K562 (cell line): Measurements from ENCODE around the gene PLEKHA6. TPM values are rescaled to one million over a fixed set of nuclear protein-coding genes. Genes with fewer than 3 reads are reported as not detected.

Source experiments
- BACH1 ChIP-seq: fragments of 200-800 bp; sonication (Bioruptor generic); IDR thresholded peaks from 2 replicates; pipeline ENCODE4 v1.6.1; 2016; ENCODE audit warnings: missing genetic modification characterization, missing compliant biosample characterization
- BRCA1 ChIP-seq, 2 experiments: fragments of 450-650 bp in 1 of 2; sonication (generic) in 1 of 2; formaldehyde crosslinking in 1 of 2; IDR thresholded peaks; 2 replicates each; pipeline versions ENCODE4 v1.5.0 to v1.6.1; 2017 to 2020; ENCODE audit warnings: mild to moderate bottlenecking in 1 of 2, missing genetic modification reagents in 1 of 2
- FOXA1 ChIP-seq: fragments of 450-650 bp; IDR thresholded peaks from 2 replicates; pipeline ENCODE4 v1.6.1; 2016; ENCODE audit warnings: mild to moderate bottlenecking, borderline replicate concordance
- GTF2E2 ChIP-seq: fragments of 200-800 bp; sonication (Bioruptor generic); IDR thresholded peaks from 2 replicates; pipeline ENCODE4 v1.6.1; 2016; ENCODE audit warnings: missing genetic modification characterization, missing compliant biosample characterization
- KLF6 ChIP-seq: fragments of 250-450 bp; sonication (Bioruptor Pico); IDR thresholded peaks from 2 replicates; pipeline ENCODE4 v1.4.0; 2020; ENCODE audit warnings: mild to moderate bottlenecking, moderate library complexity, borderline replicate concordance
- MCM5 ChIP-seq: fragments of 450-650 bp; IDR thresholded peaks from 2 replicates; pipeline ENCODE4 v1.6.1; 2016; ENCODE audit warnings: low read depth
- RB1 ChIP-seq: fragments of 450-650 bp; IDR thresholded peaks from 2 replicates; pipeline ENCODE4 v1.6.1; 2017; ENCODE audit warnings: low read depth, mild to moderate bottlenecking
- polyA plus RNA-seq, 8 experiments: library from polyadenylated mRNA; depleted of rRNA in 4 of 8; stranded (reverse) in 5 of 8; unstranded in 3 of 8; fragments of >200 nt; fragmentation: Nextera tagmentation in 2 of 8; fragmentation: Illumina TruSeq in 1 of 8; extraction: Ambion mirVana in 2 of 8; extraction: Trizol in 1 of 8; gene quantifications; 2 replicates each; pipeline versions ENCODE4 v1.2.1 to v1.2.3, GENCODE V29; 2011 to 2014; ENCODE audit warnings: inconsistent platforms in 1 of 8, missing spikeins in 1 of 8
- total RNA-seq, 7 experiments: library from RNA; depleted of rRNA in 6 of 7; stranded (reverse); fragments of >200 nt in 6 of 7; fragmentation: Illumina TruSeq in 2 of 7; extraction: Trizol in 2 of 7; gene quantifications; 2 replicates each; pipeline versions ENCODE4 v1.2.1 to v1.2.3, GENCODE V29; 2011 to 2021; ENCODE audit warnings: low replicate concordance in 1 of 7
- TF ChIP-seq, protein P1 (sequence below): fragments of 450-650 bp; conservative IDR thresholded peaks from 2 replicates; pipeline ENCODE4 v1.6.1; 2016; ENCODE audit warnings: missing genetic modification characterization, low read depth, mild to moderate bottlenecking, control low read depth, missing compliant biosample characterization
- TF ChIP-seq, protein P2 (sequence below), 2 experiments: IDR thresholded peaks; 2 replicates each; pipeline ENCODE4 v1.6.1; 2012; ENCODE audit warnings: improper control_type of control experiment in 2 of 2, low read depth in 2 of 2, low read length in 2 of 2, borderline replicate concordance in 1 of 2
- TF ChIP-seq, protein P3 (sequence below): sonication (generic); formaldehyde crosslinking; IDR thresholded peaks from 2 replicates; pipeline ENCODE4 v1.9.0; 2022; ENCODE audit warnings: mild to moderate bottlenecking, missing genetic modification reagents
- TF ChIP-seq, protein P4 (sequence below): fragments of 200-600 bp; sonication (generic); IDR thresholded peaks from one replicate; pipeline ENCODE4 v1.6.1; 2012; ENCODE audit warnings: mild to moderate bottlenecking, low read depth, low read length, inconsistent platforms

Gene PLEKHA6
- total and polyA plus RNA-seq, 9 of the 15 experiments (the other 6 are each of a cell fraction or from before 2014, with no cell fraction given): under 0.01 to 0.33 (median 0.01) TPM; not detected in 4

DNA sequence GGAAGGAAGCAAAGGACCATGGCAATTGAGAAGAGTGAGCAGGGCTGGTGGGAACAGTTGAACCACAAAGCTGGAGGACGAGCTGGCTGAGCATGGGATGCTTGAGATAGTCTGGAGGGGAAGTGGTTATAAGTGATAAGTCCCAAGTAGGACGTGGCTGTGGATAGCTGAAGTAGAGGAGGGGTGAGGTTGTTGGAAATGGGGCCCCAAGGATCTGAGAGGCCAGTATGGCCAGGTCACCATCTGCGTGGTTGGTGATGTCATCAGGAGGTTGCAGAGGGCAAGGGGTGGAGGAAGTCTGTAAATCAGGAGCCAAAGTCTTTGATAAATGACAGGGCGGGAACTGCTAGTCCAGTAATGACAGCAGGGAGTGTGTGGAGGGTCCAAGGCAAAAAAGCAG, 182.6 kb downstream of the PLEKHA6 start (continued):
- TF ChIP-seq, protein P1, sequence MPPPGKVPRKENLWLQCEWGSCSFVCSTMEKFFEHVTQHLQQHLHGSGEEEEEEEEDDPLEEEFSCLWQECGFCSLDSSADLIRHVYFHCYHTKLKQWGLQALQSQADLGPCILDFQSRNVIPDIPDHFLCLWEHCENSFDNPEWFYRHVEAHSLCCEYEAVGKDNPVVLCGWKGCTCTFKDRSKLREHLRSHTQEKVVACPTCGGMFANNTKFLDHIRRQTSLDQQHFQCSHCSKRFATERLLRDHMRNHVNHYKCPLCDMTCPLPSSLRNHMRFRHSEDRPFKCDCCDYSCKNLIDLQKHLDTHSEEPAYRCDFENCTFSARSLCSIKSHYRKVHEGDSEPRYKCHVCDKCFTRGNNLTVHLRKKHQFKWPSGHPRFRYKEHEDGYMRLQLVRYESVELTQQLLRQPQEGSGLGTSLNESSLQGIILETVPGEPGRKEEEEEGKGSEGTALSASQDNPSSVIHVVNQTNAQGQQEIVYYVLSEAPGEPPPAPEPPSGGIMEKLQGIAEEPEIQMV (tag): no peak
- TF ChIP-seq FOXA1: no peak
- TF ChIP-seq, protein P2, sequence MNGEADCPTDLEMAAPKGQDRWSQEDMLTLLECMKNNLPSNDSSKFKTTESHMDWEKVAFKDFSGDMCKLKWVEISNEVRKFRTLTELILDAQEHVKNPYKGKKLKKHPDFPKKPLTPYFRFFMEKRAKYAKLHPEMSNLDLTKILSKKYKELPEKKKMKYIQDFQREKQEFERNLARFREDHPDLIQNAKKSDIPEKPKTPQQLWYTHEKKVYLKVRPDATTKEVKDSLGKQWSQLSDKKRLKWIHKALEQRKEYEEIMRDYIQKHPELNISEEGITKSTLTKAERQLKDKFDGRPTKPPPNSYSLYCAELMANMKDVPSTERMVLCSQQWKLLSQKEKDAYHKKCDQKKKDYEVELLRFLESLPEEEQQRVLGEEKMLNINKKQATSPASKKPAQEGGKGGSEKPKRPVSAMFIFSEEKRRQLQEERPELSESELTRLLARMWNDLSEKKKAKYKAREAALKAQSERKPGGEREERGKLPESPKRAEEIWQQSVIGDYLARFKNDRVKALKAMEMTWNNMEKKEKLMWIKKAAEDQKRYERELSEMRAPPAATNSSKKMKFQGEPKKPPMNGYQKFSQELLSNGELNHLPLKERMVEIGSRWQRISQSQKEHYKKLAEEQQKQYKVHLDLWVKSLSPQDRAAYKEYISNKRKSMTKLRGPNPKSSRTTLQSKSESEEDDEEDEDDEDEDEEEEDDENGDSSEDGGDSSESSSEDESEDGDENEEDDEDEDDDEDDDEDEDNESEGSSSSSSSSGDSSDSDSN (IDR thresholded peaks at IDR 0.05; ENCODE audit: borderline replicate concordance in 1 of 2, low read depth in 2 of 2, low read length in 2 of 2): no peak
- TF ChIP-seq BACH1 (tag): no peak
- TF ChIP-seq GTF2E2 (tag): peak; percentile 45; the same call in 1 of the 2 replicates
- TF ChIP-seq, protein P3, sequence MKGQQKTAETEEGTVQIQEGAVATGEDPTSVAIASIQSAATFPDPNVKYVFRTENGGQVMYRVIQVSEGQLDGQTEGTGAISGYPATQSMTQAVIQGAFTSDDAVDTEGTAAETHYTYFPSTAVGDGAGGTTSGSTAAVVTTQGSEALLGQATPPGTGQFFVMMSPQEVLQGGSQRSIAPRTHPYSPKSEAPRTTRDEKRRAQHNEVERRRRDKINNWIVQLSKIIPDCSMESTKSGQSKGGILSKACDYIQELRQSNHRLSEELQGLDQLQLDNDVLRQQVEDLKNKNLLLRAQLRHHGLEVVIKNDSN (CRISPR knock-in tag): no peak
- no peak for TF ChIP-seq BRCA1 (IDR thresholded peaks at IDR 0.05)
- TF ChIP-seq BRCA1 (CRISPR knock-in tag; IDR thresholded peaks at IDR 0.05): no peak
- peak; percentile 54; the same call in 1 of the 2 replicates for TF ChIP-seq KLF6 (CRISPR knock-in tag)
- TF ChIP-seq, protein P4, sequence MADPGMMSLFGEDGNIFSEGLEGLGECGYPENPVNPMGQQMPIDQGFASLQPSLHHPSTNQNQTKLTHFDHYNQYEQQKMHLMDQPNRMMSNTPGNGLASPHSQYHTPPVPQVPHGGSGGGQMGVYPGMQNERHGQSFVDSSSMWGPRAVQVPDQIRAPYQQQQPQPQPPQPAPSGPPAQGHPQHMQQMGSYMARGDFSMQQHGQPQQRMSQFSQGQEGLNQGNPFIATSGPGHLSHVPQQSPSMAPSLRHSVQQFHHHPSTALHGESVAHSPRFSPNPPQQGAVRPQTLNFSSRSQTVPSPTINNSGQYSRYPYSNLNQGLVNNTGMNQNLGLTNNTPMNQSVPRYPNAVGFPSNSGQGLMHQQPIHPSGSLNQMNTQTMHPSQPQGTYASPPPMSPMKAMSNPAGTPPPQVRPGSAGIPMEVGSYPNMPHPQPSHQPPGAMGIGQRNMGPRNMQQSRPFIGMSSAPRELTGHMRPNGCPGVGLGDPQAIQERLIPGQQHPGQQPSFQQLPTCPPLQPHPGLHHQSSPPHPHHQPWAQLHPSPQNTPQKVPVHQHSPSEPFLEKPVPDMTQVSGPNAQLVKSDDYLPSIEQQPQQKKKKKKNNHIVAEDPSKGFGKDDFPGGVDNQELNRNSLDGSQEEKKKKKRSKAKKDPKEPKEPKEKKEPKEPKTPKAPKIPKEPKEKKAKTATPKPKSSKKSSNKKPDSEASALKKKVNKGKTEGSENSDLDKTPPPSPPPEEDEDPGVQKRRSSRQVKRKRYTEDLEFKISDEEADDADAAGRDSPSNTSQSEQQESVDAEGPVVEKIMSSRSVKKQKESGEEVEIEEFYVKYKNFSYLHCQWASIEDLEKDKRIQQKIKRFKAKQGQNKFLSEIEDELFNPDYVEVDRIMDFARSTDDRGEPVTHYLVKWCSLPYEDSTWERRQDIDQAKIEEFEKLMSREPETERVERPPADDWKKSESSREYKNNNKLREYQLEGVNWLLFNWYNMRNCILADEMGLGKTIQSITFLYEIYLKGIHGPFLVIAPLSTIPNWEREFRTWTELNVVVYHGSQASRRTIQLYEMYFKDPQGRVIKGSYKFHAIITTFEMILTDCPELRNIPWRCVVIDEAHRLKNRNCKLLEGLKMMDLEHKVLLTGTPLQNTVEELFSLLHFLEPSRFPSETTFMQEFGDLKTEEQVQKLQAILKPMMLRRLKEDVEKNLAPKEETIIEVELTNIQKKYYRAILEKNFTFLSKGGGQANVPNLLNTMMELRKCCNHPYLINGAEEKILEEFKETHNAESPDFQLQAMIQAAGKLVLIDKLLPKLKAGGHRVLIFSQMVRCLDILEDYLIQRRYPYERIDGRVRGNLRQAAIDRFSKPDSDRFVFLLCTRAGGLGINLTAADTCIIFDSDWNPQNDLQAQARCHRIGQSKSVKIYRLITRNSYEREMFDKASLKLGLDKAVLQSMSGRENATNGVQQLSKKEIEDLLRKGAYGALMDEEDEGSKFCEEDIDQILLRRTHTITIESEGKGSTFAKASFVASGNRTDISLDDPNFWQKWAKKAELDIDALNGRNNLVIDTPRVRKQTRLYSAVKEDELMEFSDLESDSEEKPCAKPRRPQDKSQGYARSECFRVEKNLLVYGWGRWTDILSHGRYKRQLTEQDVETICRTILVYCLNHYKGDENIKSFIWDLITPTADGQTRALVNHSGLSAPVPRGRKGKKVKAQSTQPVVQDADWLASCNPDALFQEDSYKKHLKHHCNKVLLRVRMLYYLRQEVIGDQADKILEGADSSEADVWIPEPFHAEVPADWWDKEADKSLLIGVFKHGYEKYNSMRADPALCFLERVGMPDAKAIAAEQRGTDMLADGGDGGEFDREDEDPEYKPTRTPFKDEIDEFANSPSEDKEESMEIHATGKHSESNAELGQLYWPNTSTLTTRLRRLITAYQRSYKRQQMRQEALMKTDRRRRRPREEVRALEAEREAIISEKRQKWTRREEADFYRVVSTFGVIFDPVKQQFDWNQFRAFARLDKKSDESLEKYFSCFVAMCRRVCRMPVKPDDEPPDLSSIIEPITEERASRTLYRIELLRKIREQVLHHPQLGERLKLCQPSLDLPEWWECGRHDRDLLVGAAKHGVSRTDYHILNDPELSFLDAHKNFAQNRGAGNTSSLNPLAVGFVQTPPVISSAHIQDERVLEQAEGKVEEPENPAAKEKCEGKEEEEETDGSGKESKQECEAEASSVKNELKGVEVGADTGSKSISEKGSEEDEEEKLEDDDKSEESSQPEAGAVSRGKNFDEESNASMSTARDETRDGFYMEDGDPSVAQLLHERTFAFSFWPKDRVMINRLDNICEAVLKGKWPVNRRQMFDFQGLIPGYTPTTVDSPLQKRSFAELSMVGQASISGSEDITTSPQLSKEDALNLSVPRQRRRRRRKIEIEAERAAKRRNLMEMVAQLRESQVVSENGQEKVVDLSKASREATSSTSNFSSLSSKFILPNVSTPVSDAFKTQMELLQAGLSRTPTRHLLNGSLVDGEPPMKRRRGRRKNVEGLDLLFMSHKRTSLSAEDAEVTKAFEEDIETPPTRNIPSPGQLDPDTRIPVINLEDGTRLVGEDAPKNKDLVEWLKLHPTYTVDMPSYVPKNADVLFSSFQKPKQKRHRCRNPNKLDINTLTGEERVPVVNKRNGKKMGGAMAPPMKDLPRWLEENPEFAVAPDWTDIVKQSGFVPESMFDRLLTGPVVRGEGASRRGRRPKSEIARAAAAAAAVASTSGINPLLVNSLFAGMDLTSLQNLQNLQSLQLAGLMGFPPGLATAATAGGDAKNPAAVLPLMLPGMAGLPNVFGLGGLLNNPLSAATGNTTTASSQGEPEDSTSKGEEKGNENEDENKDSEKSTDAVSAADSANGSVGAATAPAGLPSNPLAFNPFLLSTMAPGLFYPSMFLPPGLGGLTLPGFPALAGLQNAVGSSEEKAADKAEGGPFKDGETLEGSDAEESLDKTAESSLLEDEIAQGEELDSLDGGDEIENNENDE: no peak
- TF ChIP-seq MCM5: no peak
- TF ChIP-seq RB1: 0 out of 2 replicates have a peak, but pooled peaks have one; percentile 28
